HuH-7 (cell line): ENCODE results near the gene FARS2.
"Not testable (repeated sequence)": the region's sequence is repeated elsewhere in the genome, so short reads cannot be mapped to it uniquely, and the experiment has no call there.

Experiments
- DNase-seq: peaks from one replicate; pipeline ENCODE4 v3.0.0; 2011; ENCODE audit warnings: low spot score

The FARS2 gene

DNA sequence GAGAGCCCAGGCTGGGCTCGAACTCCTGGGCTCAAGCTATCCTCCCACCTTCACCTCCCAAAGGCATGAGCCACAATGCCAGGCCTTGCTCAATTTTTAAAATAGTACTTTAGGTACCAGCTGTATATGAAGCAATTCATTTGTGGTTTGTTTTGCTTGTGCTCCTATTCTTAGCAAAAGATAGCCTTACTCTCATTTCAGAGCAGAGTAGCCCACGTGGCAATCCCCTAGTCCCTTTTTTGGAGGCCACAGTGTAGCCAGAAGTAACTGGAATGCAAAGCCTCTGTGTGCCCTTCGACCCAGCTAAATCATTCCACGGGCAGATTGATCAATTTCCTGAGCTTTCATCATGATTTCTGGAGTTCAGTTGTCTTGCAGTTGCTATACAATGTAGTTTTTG lies 373.2 kb downstream of the FARS2 start:
- DNase-seq = no peak

DNA sequence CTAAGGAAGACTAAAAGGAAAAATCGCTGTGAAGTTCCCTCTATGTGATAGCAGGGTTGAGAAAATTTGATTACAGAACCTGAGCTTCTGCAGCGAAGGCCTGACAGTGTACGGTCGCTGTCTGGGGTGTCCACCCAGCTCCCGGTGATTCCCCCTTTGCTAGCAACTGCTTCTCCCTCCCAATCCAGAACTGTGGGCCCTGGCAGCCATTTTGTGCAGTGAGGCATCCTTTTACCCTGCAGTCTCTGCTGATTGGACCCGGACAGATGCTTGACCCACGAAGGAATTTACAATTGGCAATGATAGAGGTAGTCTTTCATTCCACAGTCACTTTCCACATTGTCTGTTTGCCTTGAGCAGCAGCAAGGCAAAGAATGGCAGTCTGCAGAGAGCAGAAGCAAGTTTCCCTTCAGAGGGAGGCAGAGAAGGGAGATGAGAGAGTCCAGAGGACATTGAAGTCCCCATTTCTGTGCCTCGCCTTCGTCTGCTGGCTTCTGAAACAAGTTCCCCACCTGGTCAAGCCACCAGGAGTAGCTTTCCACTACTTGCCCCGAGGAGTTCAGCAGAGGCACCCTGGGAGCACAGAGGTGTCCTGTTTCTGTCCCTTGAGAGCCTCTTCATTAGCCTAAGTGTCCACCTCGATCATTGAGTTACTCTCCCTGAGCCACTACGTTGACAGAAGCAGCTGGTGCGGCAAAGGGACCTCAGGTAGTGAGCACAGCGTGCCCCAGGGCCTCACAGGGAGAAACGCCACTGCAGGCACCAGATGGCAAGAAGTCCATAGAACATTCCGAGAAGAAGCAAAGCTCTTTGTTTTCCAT lies 375.1 kb downstream of the FARS2 start:
- no peak for DNase-seq

DNA sequence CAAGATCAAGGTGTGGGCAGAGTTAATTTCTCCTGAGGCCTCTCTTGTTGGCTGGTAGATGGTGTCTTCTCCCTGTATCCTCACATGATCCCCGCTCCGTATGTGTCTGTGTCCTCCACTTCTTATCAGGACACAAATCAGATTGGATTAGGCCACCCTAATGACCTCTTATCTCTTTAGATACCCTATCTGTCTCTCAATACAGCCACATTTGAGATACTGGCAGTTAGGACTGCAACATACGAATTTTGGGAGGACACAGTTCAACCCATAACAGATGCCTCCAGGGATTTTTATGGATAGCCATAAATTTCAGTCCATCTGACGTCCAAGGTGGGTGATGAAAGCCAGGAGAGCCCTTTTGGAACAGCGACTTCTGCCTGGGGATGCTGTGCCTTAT lies 376.4 kb downstream of the FARS2 start:
- no peak for DNase-seq

DNA sequence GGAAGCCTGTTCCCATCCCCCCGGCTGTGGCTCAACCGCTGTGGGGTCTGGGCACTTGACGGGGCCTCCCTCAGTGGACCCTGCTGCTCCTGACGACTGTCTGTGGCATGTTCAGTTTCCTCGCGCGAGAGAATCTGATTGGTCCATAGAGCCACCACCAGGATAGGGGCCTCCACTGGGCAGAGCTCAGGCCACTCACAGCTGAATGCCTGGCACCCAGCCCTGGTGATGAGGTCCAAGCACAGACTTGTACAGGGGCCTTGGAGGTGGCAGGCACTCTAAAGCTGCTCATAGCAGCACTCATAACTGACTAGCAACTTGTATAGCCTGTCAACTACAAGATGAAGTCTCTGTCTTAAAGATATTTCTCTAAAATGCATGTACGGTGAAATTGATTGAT lies 377.4 kb downstream of the FARS2 start:
- no peak for DNase-seq

DNA sequence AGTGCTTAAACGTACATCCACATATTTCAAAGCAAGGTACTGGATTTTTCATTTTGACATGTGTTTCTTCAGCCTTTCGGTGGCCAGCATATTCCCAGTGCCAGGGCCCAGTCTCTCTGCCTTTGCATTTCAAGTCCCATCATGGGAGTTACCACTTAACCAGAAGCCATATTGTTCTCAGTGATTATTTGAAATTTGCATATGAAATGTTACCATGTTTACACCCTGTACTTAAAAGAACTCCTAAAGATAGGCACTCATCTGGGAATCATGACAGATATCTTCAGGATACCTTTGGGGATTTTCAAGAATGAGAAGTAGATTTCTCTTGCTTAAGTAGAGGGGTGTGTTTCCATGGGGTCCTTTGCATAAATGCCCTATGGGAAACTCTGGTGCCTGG lies 377.9 kb downstream of the FARS2 start:
- no peak for DNase-seq

DNA sequence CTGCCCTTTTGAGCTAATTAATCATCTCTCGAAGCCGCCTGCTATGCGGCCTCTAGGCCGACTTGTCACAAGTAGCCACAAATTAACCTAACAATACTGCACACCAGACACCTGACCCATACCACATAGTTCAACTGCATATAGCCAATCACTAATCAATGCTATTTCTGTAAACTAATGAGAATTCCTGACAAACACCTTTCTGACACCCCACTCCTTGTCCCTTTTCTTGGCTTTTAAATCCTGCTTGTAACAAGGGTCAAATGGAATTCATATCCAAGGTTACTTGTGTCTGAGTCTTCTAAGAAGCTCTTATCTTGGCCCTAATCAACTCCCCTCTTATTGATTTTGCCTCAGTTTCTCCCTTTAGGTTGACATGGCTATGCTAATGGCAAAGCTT lies 379.3 kb downstream of the FARS2 start:
- DNase-seq = no peak

DNA sequence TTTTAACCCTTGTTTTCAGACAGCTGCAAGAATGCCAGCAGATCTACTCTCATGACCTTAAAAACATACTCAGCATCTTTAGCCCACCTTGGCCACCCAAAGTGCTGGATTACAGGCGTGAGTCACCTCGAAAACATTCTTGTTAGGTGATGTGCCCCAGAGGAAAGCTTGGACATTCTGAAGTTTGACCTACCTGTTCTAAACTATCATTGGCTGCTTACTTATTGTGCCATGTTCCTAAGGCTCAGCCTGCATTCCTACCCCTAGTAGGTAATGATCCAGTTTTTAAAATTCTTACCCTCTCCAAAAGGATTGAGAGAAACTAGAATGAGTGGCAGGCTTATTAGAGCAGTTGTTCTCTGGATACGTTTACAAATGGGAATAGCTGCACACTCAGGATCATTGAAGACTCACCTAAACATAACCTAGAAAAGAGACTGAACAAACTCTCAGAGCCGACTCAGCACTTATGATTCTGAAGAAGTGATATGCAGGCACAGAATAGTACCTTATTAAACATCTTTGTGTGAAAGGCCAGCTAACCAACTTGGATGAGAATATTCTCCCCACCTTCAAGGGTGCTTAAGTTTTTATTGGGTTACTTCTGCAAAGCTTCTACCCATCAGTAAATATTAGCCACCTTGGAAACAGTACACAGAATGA lies 383.3 kb downstream of the FARS2 start:
- DNase-seq = no peak

DNA sequence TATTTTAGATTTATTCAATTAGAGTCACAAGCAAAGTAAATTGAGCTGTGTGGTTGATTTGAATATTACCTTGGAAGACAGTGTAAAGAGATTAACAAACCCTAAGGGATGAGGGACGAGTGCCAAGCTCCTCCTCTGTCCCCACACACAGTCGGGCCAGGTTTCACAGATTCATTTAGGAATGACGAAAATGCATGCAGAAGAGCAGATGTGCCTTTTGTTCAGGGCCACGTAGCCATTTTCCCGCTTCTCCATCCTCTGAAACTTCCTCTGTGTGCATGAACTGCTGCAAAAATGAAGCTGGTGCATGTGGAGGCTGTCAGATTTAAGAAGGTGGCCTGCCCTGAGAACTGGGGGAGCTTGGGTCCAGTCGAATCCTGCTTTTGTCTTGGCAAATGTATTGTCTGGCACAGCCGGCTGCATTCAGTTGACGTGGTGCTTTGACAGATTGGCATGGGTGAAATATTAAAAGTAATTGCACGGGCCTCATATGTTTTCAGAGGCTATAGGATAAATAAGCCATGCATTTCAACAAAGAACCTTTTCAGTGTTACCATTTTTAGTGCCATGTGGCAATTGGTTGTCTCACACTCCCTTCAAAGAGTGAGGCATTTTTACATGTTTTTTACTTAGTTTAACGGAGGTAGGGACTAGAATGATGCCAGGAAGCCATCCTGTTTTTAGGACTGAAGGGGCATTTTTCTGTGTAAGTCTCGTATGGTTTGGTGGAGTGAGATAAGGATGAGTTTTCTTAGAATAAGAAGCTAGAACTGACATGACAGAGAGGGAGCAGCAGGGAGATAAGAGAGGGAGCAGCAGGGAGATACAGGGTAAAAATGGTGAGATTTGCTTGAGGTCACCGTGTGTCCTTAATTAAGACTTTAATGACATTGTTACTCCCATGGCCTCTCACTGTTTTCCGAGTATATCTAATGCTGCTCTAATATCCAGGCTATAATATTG lies 384.3 kb downstream of the FARS2 start:
- DNase-seq = no peak

DNA sequence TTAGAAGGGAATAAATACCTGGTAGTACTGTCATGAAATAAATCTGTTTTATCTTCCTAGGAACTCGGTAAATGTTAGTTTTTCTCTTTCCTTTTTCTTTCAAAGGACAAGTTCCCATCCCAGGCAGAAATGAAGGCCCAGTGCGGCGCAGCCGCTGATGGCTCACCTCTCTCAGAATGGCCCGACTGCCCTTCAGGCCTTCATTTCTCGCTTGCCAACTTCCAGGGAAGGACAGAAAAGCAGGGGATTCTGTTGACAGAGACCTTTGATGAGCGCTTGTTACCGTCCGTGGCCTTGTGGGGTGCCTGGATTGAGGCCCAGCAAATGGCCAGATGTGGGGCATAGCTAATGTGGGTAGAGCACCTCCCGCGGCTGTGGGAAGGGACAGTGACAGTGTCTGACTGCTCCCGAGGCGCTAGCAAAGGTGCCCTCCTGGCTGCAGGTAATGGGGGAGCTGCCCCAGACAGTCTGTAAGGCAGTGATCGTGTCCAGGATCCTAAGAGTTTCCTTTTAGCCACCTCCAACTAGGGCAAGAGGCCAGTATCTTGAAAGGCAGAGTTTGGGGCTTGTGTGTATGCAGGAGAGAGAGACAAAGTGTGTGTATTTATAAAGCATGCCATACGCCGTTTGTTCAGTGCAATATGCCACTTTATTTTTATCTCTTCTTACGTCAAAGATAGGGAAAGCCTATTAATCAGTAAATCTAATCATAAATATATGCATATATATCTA lies 391.3 kb downstream of the FARS2 start:
- no peak for DNase-seq

DNA sequence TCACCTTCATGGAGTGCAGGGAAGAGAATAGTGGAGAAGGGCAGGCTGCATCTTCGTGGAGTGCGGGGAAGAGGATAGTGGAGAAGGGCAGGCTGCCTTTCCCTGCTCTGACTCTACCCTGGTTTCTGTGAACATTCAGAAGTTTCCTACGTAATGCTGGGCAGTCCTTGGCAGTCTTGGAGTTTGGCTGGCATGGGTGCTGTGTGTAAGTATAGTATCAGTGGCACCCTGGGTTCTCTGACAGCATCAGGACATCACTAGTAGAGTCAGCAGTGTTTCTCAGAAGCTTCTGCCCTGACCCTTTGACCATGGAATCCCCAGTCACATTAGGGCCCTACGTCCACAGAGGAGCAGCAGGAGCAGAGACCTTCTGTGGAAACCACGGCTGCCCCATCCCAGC lies 392.5 kb downstream of the FARS2 start:
- no peak for DNase-seq

DNA sequence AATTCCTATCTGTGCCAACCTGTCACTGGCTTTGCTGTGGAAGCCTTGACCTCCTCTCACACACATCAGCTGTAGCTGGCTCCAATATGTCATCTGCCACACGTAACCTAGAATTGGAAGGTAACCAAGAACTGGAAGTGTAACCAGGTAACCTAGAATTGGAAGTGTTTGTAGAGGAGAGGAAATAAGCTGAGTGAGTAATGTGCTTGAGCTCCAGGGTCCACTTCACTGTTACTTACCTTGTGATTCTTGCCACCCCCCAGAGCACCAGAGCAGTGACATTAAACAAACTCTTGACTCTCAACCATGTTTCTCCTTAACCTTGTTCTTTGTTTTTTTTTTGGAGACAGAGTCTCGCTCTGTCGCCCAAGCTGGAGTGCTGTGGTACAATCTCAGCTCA lies 394.9 kb downstream of the FARS2 start:
- DNase-seq = no peak

DNA sequence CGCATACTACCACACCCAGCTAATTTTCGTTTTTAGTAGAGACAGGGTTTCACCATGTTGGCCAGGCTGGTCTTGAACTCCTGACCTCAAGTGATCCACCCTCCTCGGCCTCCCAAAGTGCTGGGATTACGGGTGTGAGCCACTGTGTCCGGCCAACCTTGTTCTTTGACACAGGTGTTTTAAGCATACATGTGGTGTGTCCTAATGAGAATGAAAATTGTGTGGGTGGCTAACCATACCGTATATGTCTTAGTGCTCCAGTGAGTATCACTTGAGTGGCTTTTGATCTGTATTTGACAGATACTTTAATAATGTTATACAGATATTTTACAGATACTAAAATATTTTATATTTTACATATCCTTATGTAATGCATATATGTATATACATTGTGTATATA lies 395.4 kb downstream of the FARS2 start:
- not testable (repeated sequence) for DNase-seq

DNA sequence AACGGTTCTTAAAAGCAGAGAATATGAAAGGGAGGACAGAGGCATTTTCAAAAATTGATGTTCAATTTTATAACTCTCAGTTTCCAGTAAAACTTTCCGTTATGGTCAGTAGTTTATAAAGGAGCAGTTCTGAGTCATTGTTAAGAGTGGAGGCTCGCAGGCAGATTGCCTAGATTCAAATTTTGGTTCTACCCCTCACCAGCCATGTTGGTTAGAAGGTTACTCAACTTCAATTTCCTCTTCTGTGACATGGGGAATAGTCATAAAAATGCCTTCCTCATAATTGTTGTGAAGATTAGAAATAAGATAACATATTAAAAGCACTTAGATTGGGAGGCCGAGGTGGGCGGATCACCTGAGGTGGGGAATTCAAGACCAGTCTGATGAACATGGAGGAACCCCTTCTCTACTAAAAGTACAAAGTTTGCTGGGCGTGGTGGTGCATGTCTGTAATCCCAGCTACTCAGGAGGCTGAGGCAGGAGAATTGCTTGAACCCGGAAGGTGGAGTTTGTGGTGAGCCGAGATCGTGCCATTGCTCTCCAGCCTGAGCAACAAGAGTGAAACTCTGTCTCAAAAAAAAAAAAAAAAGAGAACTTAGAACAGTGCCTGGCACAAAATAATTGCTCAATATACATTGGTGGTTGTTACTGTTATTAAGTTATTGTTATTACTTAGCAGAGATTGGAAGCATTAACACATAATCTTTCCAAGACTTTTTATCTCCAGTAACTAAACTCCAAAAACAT lies 396.5 kb downstream of the FARS2 start:
- no peak for DNase-seq

DNA sequence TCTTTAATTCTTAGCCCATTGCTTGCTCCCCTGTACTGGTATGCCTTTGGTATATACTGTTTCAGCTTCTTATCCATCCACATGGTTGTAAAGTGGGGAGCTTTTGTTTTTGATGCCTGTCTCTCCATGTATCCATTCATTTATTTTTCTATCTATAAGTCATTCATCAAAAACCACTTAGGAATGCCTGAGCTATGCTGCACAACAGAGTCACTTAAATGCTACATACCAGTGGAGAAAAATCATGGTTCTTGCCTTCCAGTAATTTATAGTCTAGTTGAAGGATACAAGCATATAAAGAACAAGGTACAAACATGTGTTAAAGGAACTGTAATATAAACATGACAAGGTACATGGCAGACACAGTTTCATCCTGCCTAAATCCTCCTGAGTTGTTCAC lies 398.2 kb downstream of the FARS2 start:
- DNase-seq = no peak

DNA sequence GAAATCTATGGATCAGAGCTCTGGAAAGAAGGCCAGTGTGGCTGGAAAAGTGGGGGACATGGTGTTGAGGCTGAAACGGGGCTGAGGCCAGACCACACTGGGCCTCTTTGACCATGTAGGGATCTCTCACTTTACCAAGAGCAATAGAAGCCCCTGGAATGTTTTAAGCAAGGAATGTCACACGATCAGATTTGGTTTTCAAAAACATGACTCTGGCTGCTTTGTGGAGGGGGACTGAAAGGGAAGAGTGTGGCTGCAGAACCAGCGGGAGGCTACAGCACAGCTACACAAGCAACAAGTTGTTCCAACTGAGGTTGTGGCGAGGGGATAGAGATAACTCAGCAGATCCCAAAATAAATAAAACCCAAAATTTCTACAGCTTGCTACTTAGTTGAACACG lies 399.5 kb downstream of the FARS2 start:
- no peak for DNase-seq

DNA sequence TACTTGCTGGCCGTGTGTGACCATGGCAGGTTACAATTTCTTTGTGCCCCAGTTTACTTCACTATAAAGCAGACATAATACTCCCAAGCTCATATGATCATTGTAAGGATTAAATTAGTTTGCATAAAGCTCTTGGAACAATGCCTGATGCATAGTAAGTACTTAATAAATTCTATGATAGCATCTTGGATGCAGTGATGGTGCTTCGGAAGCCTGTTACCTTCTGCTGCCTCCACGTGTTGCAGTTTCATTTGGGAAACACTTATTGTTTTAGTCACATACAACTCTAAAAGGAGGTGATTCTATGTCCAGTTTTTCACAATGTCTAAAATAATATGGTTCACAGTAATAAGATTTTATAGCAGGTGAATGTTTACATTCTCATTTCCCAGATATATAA lies 401.5 kb downstream of the FARS2 start:
- DNase-seq = no peak

DNA sequence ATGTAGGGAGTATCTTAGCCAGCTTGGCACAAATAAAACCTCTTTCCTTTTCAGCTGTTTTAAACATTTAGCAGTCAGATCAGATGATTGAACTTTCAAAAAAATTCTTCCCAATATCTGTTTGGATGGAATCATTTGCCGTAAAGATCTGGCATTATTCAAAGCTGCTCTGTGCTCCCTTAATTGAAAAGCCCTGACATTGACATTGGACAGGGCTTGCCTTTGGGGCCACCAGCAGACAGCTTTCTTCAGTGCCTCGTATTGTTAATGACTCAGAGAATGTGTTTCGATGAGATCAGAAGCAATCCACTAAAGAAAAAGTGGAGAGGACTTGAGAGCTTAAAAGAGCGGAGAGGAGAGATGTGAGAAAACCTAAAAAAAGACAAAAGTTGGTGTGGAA lies 401.9 kb downstream of the FARS2 start:
- DNase-seq = no peak

DNA sequence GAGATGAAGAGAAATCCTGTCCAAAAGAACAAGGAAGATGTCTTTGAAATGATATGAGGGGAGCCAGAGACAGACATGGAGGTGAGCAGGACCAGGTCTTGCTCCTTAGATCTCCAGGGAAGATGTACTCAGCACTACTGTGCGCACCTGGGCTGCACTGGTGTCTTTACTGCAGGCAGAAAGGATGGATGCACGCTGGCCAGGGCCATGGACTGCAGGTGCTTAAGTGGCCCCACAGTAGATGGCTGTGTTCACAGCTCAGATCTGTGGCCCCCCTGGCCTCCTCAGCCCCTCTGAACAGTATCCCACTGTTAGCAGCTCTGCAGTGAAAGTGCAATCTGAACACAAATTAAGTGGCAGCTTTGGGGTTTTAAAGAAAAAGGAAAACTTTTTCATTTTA lies 402.4 kb downstream of the FARS2 start:
- no peak for DNase-seq

DNA sequence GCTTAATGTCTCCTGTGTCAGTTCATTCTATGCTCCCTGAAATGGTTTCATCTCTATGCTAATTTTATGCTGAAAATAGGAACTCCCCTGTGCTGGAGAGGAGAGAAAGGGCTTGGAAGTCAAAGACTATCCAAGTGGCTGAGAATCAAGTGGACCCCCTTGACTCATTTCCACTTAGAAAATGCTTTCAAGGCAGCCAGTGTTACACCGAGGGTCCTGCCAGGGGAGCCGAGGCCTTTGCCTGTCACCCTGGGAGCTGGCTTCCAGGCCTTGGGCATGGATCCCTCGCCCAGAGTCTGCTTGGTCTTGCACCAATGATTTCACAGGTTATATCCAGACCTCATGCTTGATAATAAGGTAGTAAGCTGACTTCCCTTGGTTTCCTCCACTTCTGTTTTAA lies 402.8 kb downstream of the FARS2 start:
- DNase-seq = no peak

DNA sequence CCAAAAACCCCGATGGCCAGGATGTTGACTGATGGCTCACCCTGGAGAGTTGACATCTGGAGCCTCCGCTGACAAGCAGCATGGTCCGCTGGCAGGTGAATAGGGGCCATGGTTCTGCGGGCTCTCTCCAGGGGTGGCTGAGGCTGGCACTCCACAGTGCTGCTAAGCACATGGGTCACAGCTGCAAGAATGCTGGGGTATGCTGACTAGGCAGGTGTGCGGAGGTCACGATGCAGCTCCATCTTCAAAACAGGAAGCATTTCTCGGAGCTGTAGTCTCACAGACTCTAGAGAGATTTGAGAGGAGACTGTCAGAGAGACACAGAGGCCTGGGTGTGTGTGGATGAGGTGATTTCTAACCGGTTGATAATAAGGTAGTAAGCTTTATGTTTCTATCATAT lies 403.9 kb downstream of the FARS2 start:
- DNase-seq = no peak

DNA sequence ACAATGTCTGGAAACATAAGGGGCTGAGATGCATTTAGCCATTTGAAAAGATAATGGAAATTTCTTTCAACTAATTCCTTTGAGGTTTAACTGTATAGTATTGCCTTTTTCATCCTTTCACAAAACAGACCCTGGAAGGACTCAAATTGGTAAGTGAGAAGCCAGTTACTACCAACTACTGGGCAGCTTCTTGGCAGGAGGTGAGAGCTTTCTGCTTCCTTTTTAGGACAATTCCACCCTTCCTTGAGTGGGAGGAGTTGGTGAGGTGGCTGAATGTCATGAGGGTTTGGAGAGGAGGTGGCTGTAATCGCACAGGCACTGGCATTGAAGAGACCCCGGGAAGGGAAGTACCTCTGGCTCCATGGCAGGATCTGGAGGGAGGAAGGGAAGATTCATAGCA lies 404.4 kb downstream of the FARS2 start:
- DNase-seq = no peak
